SW480 (cell line): Measurements from ENCODE around the gene SEPTIN5.
"Not testable (repeated sequence)": the region's sequence is repeated elsewhere in the genome, so short reads cannot be mapped to it uniquely, and the experiment has no call there.

Source experiments
- DNase-seq: peaks from one replicate; pipeline ENCODE4 v3.0.0-alpha.2; 2016; ENCODE audit warnings: low spot score

The SEPTIN5 gene

DNA sequence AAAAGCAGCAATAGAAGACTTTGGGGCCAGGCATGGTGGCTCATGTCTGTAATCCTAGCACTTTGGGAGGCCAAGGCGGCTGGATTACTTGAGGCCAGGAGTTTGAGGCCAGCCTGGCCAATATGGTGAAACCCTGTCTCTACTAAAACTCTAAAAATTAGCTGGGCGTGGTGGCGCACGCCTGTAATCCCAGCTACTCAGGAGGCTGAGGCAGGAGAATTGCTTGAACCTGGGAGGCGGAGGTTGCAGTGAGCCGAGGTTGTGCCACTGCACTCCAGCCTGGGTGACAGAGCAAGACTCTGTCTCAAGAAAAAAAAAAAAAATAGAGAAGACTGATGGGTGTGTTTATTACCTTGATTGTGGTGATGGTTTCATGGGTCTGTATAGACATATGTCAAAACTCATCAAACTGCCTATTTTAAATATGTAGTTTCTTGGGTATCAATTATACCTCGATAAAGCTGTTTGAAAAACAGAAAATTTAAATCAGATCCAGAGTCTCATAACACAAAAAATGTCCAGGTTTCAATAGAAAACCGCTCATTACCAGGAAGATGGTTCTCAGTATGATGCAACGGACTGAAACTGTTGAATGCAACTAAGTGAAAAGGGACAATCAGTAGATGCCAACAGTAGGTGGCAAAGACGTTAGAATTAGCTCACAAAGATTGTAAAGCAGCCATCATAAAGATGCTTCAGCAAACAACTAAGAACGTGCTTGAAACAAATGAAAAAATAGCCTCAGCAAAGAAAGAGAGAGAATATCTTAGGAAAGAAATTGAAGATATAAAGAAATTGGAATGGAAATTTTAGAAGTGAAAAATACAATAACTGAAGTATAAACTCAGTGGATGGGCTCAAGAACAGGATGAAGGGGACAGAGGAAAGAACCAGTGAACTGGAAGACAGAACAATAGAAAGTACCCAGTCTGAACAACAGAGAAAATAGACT lies 33.1 kb upstream of the SEPTIN5 start:
- peak; percentile 36 for DNase-seq

DNA sequence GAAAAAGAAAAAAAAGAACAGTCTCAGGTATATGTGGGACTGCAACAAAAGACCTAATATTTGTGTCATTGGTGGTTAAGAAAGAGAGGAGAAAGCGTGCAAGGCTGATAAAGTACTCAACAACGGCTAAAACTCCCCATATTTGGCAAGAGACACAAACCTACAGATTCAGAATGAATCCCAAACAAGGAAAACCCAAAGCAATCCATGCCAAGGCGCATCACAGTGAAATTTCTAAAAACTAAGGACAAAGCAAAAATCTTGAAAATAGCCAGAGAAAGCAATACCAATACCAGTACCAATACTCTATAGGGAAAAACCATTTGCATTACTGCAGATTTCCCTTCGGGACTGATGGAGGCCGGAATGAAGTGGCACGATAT lies 32.4 kb upstream of the SEPTIN5 start:
- no peak for DNase-seq

DNA sequence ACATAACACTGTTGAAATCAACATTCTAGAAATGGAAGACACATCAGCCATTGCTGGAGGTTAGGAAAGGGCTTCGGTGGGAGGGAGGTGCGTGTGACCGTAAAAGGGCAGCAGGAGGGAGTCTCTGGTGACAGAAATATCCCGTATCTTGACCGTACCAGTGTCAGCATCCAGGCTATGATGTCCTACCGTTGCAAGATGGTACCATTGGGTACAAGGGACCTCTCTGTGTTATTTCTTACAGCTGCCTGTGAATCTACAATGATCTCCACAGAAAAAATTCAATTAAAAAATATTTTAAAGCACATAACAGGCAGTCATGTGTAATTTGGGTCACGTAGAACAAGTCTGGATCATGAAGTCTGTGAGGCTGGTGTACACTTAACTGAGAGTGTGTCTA lies 27.4 kb upstream of the SEPTIN5 start:
- DNase-seq: no peak

DNA sequence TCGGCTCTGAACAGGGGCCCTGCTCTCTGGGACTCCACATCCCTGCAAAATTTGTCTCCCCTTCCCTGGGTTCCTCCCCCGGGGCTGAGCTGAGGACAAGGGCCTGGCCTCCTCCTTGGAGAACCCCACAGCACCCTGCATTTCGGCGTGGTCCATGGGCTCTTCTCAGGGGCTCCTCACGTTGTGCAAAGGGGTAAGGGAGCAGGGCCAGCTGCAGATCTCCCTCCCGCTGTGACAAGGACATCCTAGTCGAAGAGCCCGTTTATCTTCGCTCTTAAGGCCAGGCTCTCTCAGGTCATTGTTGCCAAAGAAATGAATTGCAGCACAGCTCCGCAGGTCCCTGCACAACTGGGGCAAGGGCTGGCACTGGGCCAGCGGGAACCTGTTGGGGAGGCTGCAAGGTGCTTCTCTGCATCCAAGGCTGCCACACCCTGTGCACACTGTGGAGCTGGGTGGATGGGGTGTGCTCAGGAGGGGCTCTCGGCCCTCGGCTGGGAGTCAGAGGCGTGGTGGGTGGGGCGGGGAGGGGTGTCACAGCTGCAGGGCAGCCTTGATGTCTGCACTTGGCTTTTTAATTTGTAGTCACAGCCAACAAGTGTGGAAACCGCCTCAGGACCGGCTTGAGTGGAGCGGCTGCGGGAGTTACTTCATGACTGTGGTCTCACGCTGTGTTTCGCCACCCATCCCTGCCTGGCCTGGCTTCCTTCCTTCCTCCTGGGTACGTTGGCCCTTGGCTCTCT lies 26.6 kb upstream of the SEPTIN5 start:
- no peak for DNase-seq

DNA sequence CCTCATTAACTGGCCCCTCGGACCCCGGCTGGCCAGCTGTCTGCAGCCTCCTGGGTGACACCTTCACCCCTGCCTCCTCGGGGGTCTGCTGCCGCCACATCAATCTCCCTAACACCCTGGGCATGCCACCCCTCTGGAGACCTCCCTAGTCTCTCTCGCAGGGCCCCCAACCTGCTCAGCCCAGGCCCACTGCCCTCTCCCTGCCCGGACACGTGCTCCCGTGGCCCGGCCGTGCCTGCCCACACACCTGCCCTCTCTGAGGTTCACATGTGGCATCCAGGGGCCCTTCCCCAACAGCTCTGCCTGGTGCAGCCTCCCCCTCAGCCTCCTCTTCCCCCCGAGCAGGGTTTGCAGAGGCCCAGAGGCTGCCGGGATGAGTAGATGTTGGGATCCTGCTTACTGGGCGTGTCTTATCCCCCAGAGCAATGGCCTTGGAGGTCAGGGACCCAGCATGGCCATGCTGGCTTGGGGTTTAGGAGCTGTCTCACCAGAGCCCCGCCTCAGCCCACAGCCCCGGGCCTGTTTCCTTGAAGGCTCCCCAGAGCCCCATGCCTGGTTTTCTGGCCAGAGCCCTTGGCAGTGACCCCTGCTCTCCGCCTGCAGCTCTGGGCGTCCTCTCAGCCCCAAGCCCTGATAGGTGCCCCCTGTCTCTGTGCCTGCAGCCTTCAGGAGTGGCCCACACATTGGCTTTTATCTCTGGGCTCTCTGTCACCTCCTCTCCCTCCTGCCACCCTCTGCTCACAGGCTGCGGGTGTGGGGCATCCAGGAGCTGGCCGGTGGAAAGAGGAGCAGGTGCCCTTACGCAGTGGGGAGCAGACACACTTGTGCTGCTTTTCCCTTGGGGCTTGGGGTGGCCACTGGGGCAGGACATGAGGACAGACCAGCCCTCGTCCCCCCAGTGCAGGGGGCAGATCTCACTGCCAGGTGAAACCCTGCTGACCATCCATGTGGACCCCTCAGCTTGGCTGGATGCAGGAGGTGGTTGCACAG lies 25.7 kb upstream of the SEPTIN5 start:
- DNase-seq: no peak

DNA sequence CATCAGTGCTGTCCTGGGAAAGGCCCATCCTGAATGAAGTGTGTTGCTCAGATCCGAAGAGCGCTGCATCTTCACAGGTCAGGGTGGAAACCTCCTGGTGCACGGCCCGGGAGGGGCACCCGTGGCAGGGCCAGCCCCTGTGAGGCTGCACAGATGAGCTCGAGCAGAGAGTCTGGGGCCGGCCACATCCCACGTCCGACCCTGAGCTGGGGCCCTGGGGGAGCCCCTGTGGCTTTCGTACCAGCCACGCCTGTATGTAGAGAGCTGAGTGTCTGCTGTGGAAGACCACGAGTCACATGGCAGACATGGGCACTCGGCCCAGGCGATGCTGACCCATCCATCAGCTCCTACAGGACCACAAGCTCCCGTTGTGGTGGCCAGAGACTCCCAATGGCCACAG lies 24.9 kb upstream of the SEPTIN5 start:
- DNase-seq: no peak

DNA sequence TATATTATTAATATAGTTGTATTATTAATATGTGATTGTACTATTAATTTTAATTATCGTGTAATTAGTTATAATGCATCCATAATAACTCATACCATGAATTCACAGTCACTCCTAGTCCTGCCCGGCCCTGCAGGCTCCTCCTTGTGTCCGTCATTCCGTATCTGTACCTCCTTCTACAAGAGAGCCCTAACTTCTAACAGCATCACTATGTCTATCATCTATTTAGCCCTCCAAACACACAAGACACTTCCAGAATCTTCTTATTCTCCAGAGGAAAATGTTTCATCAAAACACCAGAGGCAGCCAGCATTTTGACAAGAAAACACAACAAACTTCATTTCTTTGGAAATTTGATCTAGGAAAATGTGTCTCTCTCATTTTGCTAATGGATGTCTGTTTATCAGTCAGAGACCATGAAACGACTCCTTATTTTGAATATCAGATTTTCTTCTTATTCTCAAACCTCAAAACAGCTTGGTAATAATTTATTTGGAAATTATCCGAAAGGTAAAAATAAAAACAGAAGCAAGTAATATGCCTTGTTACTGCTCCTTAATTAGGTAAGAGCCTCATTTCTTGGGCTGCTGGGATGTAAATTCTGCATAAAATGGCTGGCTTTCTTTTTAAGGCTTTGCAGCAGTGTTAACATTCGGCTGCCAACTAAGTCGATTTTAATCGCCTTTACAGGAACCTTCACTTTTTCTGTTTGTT lies 23.1 kb upstream of the SEPTIN5 start:
- no peak for DNase-seq

DNA sequence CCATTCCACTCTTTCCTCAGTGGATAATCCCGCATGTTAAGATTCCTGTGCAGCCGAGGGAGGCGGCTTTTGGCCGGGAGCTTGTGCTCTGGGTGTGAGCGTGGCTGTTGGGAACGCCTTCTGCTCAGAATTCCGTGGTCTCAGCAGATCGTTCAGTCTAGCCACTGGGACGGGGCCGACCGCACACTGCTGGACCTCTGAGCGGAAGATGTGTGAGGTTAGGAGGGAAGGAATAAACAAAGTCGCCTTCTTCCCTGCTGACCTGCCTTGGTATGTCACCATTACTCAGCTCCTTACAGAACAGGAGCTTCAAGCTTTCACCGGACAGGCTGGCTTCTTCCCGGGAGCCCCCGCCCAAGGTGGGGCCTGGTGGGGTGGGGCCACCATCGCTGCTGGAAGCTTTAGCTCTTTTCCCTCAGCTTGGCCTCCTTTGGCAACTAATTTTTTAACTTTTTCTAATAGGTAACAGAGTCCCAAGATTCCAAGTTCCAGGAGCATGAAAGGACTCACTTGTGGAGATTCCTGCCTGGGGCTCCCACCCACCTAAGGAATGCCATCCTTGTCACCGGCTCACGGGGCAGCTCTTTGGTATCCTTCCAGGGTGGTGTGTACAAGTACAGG lies 22.5 kb upstream of the SEPTIN5 start:
- peak; percentile 50 for DNase-seq

DNA sequence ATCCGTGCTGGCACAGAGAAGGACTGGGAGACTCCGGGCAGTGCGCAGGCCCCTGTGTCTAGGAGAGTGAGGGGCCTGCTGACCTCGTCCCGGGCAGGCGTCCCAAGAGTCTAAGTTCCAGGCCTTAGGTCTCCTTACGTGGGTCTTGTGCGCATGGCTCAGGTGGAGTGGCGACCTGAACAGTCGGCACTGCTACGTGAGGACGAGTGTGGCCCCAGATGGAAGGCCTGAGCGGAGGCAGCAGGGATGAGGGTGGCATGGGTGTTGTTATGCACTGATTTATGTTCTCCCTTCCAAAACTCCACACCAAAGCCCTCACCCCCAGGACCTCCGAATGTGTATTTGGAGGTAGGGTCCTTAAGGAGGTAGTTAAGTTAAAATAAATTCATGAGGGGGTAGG lies 20.7 kb upstream of the SEPTIN5 start:
- DNase-seq: no peak

DNA sequence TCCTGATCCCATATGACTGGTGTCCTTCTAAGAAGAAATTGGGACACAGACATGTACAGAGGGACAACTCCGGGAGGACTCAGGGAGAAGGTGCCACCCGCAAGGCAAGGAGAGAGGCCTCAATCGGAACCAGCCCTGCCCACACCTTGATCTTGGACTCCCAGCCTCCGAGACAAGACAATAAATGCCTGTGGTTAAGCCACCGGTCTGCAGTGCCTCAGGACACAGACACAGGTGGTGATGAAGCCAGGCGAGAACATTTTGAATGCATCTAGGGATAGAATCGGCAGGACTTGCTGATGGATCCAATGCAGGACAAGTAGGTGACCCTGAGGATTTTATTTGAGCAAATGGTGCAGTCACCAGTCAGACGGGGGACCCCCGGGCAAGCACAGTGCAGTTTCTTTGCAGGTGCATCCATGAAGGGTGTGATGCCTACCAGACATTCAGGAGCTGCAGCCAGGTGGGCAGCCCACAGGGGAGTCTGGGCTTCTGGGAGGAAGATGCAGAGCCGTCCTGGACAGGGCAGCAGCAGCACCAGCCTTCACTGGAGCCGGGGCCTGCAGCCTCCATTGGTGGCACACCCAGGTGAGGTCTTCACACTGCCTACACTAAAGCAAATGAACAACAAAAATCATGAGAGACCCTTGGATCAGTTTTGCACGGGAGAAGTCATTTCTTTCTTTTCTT lies 20.2 kb upstream of the SEPTIN5 start:
- DNase-seq: no peak

DNA sequence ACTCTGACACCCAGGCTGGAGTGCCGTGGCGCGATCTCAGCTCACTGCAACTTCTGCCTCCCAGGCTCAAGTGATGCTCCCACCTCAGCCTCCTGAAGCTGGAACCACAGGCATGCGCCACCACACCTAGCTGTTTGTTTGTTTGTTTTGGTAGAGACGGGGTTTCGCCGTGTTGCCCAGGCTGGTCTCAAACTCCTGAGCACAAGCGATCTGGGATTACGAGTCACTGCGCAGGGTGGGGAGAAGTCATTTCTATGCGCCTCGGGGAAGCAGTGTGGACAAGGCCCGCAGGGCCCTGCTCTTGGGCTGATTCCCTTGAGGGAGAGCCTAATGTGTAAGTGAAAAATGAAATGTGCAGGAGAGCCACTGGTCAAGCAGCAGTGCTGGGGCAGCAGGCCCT lies 19.6 kb upstream of the SEPTIN5 start:
- DNase-seq: no peak

DNA sequence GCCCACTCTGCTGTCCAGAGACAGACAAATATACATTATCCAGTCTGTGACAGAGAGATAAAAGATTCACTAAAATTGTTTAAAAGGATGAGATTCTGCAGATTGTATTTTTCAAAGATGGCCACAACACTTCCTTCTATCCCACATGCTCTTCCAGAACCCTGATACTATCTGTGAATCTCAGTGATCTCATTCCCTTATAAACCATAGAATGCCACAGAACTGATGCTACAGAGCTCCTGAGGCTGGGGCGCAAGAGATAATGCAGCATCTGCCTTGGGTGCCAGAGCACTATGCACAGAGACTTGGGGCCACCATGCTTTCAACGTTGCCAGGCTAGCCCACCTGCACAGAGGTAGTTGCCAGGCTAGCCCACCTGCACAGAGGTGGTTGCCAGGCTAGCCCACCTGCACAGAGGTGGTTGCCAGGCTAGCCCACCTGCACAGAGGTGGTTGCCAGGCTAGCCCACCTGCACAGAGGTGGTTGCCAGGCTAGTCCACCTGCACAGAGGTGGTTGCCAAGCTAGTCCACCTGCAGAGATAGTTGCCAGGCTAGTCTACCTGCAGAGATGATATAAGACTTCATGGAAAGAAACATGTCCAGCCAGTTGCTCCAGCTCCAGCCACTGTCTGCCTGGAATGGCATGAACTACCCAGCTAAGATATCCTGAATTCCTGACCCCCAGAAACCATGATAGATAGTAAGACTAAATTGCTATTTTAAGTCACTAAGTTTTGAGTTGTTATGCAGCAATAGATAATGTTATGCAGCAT lies 17.6 kb upstream of the SEPTIN5 start:
- DNase-seq: no peak

DNA sequence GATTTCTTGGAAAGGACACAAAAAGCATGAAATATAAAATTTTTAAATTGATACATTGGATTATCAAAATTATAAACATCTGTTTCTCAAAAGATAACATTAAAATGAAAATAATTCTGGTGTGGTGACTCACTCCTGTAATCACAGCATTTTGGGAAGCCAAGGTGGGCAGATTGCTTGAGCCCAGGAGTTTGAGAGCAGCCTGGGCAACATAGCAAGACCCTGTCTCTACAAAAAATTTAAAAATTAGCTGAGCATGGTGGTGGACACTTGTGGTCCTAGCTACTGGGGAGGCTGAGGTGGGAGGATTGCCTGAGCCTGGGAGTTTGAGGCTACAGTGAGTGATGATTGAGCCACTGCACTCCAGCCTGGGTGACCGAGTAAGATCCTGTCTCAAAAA lies 16.4 kb upstream of the SEPTIN5 start:
- not testable (repeated sequence) for DNase-seq

DNA sequence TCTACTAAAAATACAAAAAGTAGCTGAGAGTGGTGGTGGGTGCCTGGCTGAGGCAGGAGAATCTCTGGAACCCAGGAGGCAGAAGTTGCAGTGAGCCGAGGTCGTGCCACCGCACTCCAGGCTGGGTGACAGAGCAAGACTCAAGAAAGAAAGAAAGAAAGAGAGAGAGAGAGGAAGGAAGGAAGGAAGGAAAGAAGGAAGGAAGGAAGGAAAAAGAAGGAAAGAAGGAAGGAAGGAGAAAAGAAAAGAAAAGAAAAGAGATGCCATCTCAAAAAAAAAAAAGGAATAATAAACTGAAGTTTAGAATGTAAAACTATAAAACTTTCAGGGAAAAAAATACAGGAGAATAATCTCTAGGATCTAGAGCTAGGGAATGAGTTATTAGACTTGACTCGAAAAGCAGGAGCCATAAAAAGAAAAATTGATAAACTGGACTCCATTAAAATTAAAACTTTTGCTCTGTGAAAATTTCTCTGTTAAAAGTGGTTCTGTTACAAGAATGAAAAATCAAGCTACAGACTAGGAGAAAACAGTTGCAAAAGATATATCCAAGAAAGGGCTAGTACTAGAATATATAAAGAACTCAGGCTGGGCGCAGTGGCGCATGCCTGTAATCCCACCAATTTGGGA lies 13.4 kb upstream of the SEPTIN5 start:
- DNase-seq: no peak

DNA sequence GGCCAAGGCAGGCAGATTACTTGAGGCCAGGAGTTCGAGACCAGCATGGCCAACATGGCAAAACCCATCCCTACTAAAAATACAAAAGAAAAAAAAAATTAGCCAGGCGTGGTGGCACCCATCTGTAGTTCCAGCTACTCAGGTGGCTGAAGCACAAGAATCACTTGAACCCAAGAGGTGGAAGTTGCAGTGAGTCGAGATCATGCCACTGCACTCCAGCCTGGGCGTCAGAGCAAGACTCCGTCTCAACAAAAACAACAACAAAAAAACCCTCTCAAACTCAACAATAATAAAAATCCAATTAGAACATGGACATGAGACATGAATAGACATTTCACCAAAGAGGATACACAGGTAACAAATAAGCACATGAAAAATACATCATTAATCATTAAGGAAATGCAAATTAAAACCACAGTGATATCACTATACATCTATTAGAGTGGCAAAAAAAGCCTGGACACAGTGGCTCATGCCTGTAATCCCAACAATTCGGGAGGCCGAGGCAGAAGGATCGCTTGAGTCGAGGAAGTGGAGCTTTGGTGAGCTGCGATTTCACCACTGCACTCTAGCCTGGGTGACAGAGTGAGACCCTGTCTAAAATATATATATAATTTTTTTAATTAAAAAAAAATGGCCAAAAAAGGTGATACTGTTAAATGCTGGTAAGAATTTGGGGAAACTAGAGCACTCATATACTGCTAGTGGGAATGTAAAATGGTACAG lies 12.7 kb upstream of the SEPTIN5 start:
- DNase-seq: no peak

DNA sequence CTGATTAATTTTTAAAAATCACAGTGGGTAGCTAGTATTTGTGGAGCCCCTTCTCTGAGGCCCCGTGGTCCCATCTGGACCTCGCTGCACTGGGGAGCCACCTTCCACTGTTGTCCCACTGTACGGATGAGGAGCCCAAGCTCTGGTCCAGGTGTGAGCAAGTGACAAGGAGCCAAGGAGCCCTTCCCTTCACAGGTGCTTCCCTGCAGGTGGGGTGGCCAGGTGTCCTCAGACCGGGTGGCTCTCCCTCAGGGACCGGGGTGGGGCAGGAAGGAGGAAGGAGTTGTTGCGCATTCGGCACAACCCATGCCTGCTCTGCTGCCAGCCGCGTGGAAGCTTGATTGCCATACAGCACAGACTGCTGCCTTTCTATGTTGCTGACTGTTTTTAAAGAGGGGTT lies 10.4 kb upstream of the SEPTIN5 start:
- no peak for DNase-seq

DNA sequence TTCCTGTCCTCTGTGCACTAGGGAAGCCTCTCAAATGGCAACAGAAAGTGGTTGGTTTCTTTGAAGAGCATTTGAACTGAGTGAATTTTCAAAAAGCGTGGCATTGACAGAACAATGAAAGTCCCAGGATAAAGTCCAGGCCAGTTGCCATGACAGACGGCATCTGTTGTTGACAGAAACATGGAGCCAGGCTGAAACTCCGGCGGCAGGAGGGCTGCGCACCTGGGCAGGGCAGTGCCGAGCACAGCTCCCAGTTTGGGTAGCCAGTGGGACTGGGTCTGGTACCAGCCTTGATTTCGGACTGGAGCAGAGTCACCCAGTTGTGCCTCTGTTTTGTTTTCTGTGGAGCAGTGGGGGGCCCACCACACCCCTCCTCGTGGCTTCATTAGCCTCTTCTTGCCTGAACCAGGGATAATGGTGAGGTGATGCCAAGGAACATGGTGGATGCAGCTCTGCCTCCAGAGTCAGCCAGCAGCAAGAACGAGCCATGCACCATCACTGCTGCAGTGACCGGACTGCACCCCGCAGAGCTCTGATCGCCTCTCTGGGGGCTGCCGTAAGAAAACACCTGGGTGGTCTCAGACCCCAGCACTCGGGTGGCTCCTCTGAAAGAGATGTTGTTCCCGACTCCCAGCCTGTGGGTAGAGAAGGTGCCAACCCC lies 9.8 kb upstream of the SEPTIN5 start:
- DNase-seq: no peak
